ENCODE data around the gene GPR68. TPM values are rescaled to one million over a fixed set of nuclear protein-coding genes. Genes with fewer than 3 reads are reported as not detected.
"Not testable (repeated sequence)": the region's sequence is repeated elsewhere in the genome, so short reads cannot be mapped to it uniquely, and the experiment has no call there.

Gene GPR68
- total RNA-seq, 1 donor: 1.7 TPM

DNA sequence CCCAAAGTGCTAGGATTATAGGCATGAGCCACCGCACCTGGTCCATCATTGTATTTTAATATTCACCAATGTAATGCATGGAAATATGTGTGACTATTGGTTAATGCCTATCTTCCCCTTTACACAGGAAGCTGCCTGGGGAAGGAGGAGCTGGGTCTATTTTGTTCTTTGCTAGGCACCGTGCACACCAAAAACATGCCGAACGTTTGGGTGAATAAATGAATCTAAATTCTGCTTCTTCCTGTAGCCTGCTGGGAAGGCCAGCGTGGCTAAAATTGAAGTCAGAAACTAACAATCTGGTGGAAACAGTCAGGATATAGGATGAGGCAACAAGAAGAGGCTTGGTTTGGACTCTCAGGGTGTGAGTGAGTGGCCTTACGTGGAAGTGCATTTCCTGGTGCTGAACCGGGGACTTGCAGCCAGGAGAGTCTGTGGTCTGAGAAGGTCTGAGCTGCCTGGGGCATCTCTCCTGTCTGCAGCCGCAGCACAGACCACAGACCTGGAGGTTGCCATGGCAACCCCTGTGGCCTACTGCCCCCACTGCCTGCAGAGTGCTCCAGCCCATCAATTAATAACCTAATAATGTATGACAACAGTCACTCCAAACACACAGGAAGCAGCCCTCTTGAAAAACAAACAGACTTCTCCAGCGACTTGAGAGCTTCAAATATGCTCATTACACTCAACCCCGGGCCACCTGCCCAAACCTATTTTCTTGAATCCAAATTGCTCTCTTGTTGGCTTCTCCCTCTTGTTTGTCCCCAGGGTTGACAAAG, 5.5 kb upstream of the GPR68 start:
- Histone ChIP-seq H3K4me1 (ENCODE audit: insufficient read depth, low read length) (peaks cover 89% of the 10 kb centered on the region), H3K27me3 (ENCODE audit: insufficient read depth, low read length) (no peaks in the 10 kb centered on the region), H3K4me3 (ENCODE audit: low read length) (no peak overlapping the region), H3K9me3 (ENCODE audit: low read depth, low read length) (no peaks in the 10 kb centered on the region)

GRCh38 chr14:91246051-91246852, 1.7 kb upstream of the GPR68 start:
- H3K4me3 ChIP-seq (ENCODE audit: low read length): no peak overlapping the region
- no peaks in the 10 kb centered on the region for H3K27me3 ChIP-seq (ENCODE audit: insufficient read depth, low read length)
- peaks cover 93% of the 10 kb centered on the region for H3K4me1 ChIP-seq (ENCODE audit: insufficient read depth, low read length)
- H3K9me3 ChIP-seq (ENCODE audit: low read depth, low read length): no peaks in the 10 kb centered on the region

DNA sequence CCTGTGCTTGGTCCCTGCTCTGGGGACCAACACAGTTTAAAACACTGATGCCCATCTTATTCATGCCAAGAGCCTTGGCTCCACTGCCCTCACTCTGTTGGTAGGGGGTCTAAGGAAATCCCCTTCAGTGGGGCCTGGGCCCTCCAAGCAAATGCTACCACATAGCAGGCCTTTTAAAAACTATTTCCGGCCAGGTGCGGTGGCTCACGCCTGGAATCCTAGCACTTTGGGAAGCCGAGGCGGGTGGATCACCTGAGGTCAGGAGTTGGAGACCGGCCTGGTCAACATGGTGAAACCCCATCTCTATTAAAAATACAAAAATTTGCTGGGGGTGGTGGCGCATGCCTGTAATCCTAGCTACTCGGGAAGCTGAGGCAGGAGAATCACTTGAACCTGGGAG, 1.1 kb upstream of the GPR68 start:
- peaks cover 93% of the 10 kb centered on the region for H3K4me1 ChIP-seq (ENCODE audit: insufficient read depth, low read length)
- H3K4me3 ChIP-seq (ENCODE audit: low read length); H3K9me3 ChIP-seq (ENCODE audit: low read depth, low read length); H3K27me3 ChIP-seq (ENCODE audit: insufficient read depth, low read length): not testable (repeated sequence)

DNA sequence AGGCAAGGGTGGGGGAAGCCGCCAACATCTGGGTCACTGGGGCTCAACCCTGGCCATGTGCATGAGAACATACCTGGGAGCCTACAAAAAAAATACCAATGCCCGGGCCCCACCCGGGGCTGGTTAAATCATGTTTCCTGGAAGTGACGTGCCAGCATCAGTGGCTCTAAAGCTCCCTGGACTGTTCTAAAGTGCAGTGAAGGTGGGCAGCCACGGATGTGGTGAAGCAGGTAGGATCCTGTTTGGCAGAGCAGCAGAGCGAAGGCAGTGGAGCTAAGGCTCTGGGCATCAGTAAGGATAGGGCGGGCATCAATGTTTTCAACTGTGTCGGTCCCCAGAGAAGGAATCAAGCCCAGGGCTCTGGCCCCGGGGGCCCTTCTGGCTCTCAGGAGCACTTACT, 525 bp upstream of the GPR68 start:
- Histone ChIP-seq H3K9me3 (ENCODE audit: low read depth, low read length) (no peaks in the 10 kb centered on the region), H3K27me3 (ENCODE audit: insufficient read depth, low read length) (no peaks in the 10 kb centered on the region), H3K4me3 (ENCODE audit: low read length) (no peak overlapping the region), H3K4me1 (ENCODE audit: insufficient read depth, low read length) (peaks cover 87% of the 10 kb centered on the region)

DNA sequence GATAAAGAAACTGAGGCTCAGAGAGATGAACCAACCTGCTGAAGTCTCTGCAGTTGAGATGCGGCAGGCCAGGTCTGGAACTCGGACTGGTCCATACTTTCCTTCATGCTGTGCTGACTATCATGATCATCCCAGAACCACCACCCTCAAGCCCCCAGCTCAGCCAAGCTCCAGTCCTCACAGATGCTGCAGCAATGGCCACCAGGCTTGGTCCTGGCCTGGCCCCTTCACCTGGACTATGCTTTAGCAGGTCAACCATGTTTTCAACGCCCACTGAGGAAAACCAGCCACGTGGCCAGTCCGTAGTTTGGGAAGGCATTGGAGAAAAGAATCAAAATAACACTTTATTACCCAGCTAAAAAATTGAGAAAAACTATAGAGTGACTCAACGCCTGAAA, 1.4 kb downstream of the GPR68 start:
- H3K4me3 ChIP-seq (ENCODE audit: low read length): peak overlapping the region; percentile 27
- no peaks in the 10 kb centered on the region for H3K27me3 ChIP-seq (ENCODE audit: insufficient read depth, low read length)
- H3K4me1 ChIP-seq (ENCODE audit: insufficient read depth, low read length): peaks cover 79% of the 10 kb centered on the region
- H3K9me3 ChIP-seq (ENCODE audit: low read depth, low read length): no peaks in the 10 kb centered on the region

DNA sequence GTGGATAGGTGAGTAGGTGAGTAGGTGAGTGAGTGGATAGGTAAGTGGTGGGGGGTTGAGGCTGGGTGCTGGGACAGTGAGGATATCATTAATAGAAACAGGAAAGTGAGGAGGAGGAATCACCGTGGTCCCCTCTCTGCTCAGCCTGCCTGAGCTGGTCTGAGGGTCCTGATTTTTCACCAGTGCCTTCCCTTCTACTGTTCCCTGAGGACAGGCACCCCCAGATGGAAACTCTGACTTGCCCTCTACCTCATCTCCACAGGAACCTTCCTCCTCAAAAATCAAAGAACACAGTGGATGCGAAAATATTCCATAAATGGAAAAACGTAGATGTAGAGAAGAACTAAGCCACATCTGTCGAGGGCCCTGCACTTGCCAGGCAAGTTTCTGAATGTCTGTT, 1.9 kb downstream of the GPR68 start:
- Histone ChIP-seq H3K4me3 (ENCODE audit: low read length) (peak overlapping the region; percentile 27), H3K9me3 (ENCODE audit: low read depth, low read length) (no peaks in the 10 kb centered on the region), H3K4me1 (ENCODE audit: insufficient read depth, low read length) (peaks cover 77% of the 10 kb centered on the region), H3K27me3 (ENCODE audit: insufficient read depth, low read length) (no peaks in the 10 kb centered on the region)

DNA sequence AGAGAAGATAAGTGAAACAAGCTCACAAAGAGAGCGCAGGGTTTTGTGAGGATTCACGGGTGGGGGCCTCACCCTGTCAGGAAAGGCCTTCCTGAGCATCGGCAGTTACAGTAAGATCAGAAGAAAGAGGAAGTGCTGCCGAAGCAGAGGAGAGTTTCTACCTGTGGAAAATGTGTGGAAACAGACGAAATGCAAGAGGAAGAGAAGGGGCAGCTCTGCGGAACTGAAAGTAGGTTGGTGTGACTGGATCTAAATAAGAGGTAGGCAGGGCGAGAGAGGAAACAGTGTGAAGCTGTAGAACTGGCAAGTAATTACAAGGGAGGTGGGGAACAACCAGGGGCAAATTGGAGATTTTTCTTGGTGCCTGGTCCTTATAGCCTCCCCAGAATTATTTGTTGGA, 2.6 kb downstream of the GPR68 start:
- H3K4me3 ChIP-seq (ENCODE audit: low read length): peak overlapping the region; percentile 38

DNA sequence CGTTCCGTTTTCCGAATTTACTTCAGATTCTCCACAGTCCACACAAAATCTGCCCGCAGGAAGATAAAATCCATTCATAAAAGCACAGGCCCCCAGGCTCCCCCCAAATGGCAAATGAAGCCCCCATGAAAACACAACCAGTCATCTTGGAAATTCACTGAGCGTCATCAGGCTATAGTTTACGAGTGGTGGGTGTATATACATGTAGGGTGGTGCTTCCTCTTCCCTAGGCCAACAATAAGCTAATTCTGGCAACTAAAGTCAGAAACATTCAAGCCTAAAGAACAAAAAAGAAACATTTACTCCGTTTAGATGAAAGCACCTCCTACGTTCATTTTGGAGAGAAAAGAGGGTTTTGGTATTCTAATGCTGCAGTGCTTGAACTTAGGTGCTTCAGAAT, 5.8 kb downstream of the GPR68 start:
- Histone ChIP-seq H3K4me1 (ENCODE audit: insufficient read depth, low read length) (peaks cover 52% of the 10 kb centered on the region), H3K9me3 (ENCODE audit: low read depth, low read length) (no peaks in the 10 kb centered on the region), H3K27me3 (ENCODE audit: insufficient read depth, low read length) (no peaks in the 10 kb centered on the region), H3K4me3 (ENCODE audit: low read length) (no peak overlapping the region)

More for the DNA sequence above, 2.6 kb downstream of the GPR68 start:
- Histone ChIP-seq H3K27me3 (ENCODE audit: insufficient read depth, low read length) (no peaks in the 10 kb centered on the region), H3K4me1 (ENCODE audit: insufficient read depth, low read length) (peaks cover 71% of the 10 kb centered on the region), H3K9me3 (ENCODE audit: low read depth, low read length) (no peaks in the 10 kb centered on the region)

- no peaks in the 10 kb centered on the region for H3K27me3 ChIP-seq (ENCODE audit: insufficient read depth, low read length)
- peaks cover 52% of the 10 kb centered on the region for H3K4me1 ChIP-seq (ENCODE audit: insufficient read depth, low read length)
- H3K4me3 ChIP-seq (ENCODE audit: low read length): no peak overlapping the region
- H3K9me3 ChIP-seq (ENCODE audit: low read depth, low read length): no peaks in the 10 kb centered on the region
Observed at GRCh38 chr14:91238085-91238484, 6.4 kb downstream of the GPR68 start.

GRCh38 chr14:91237219-91237618, 7.3 kb downstream of the GPR68 start:
- no peaks in the 10 kb centered on the region for H3K27me3 ChIP-seq (ENCODE audit: insufficient read depth, low read length)
- H3K4me1 ChIP-seq (ENCODE audit: insufficient read depth, low read length): peaks cover 52% of the 10 kb centered on the region
- no peaks in the 10 kb centered on the region for H3K9me3 ChIP-seq (ENCODE audit: low read depth, low read length)
- H3K4me3 ChIP-seq (ENCODE audit: low read length): no peak overlapping the region

DNA sequence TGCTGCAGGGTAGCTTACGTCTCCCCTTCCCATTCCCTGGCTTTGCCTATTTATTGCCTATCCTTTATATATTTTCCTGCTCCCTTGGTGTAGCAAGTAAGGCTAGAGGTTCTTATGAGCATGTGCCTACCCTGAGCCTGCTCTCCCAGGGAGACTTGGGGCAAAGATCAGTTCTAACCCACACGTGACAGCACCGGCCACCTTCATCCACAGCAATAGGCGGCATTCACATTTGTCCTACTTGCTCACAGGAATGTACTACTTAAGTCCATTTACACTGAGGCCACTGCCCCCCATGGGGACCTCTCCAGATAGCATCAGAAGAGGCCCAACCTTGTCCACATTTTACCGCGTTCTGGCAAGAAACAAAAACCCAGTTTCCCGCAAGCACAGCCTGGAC, 8.7 kb downstream of the GPR68 start:
- Histone ChIP-seq H3K4me1 (ENCODE audit: insufficient read depth, low read length) (peaks cover 52% of the 10 kb centered on the region), H3K4me3 (ENCODE audit: low read length) (no peak overlapping the region), H3K9me3 (ENCODE audit: low read depth, low read length) (no peaks in the 10 kb centered on the region), H3K27me3 (ENCODE audit: insufficient read depth, low read length) (no peaks in the 10 kb centered on the region)

DNA sequence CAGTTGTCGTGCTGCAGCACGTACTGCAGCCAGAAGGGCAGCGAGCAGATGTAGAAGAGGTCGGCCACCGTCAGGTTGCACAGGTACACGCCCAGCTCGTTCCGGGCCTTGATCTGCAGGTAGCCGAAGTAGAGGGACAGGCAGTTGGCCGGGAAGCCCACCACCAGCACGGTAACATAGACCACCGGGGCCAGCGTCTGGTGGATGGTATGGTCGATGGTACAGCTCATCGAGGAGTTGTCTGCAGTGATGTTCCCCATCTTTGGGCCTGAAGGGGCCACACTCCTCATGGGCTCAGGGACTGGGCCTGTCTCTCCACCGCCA, 9.8 kb downstream of the GPR68 start:
- Histone ChIP-seq H3K4me3 (ENCODE audit: low read length) (no peak overlapping the region), H3K9me3 (ENCODE audit: low read depth, low read length) (no peaks in the 10 kb centered on the region), H3K4me1 (ENCODE audit: insufficient read depth, low read length) (peaks cover 61% of the 10 kb centered on the region), H3K27me3 (ENCODE audit: insufficient read depth, low read length) (no peaks in the 10 kb centered on the region)

DNA sequence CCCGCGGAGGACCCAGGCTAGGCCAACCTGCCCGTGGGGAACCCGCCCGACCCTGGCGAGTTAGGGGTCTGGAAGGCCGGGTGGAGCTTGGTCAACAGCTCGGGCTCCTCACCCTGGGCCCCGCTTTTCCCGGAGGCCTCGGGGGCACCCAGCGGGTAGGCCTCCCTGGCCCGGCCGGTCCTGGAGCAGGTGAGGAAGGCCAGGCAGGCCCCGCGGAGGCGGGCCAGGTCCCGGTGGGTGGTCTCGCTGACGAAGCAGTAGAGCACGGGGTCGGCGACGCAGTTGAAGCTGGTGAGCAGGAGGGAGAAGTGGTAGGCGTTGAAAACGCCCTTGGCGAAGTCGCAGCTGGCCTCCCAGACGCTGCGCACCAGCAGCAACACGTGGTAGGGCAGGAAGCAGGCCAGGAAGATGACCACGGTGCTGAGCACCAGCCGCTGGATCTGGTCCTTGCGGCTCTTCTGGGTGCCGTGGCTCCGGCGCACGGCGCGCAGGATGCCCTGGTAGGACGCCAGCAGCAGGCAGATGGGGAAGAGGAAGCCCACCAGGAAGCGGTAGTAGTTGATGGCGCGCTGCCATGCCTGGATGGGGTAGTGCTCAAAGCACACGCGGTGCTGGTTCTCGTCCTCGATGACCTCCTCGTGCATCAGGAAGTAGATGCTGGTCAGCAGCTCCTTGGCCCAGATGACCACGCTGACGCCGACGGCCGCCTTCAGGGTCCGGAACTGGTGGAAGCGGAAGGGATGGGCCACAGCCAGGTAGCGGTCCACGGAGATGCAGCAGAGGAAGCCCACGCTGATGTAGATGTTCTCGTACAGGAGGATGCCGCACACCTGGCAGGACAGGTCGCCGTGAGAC, 10.3 kb downstream of the GPR68 start:
- no peaks in the 10 kb centered on the region for H3K27me3 ChIP-seq (ENCODE audit: insufficient read depth, low read length)
- H3K4me1 ChIP-seq (ENCODE audit: insufficient read depth, low read length): peaks cover 66% of the 10 kb centered on the region
- no peaks in the 10 kb centered on the region for H3K9me3 ChIP-seq (ENCODE audit: low read depth, low read length)
- H3K4me3 ChIP-seq (ENCODE audit: low read length): no peak overlapping the region

DNA sequence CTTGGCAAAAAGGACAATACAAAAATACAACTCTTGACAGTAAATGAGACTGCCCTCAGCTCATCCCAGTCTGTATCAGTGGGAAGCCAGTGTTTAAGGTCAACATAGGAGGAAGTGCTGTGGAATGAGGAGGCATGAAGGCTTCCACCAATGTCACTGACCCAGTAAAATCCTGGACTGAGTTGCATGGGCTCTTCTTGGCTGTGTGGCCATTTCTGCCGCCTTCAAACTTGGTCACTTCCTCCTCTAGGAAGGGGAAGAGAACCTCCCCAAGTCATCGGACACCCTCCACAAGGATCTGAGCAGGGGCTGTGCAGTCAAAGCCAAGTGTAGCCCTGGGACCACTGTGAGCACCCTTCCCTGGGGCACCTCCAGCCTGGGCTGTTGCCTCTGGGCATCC, 11.9 kb downstream of the GPR68 start:
- H3K4me1 ChIP-seq (ENCODE audit: insufficient read depth, low read length): peaks cover 72% of the 10 kb centered on the region
- no peak overlapping the region for H3K4me3 ChIP-seq (ENCODE audit: low read length)
- no peaks in the 10 kb centered on the region for H3K27me3 ChIP-seq (ENCODE audit: insufficient read depth, low read length)
- no peaks in the 10 kb centered on the region for H3K9me3 ChIP-seq (ENCODE audit: low read depth, low read length)

DNA sequence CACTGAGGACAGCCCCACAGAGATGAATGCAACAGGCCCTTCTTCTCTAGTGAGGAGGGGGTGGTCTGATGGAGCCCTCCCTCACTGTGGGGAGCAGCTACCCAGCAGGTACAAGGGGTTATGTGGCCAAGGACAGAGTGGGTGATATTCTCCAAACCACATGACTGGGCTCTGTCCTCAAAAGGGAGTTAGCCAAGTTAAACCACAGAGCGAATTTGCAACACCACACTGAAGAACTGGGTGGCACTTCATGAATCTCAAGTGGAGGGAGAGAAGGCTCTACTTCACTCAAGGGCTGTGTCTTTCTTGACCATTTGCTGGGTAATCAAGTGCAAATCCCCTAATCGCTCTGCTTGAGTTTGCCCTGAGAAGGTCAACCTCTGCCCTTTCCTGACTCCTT, 12.5 kb downstream of the GPR68 start:
- Histone ChIP-seq H3K4me1 (ENCODE audit: insufficient read depth, low read length) (peaks cover 78% of the 10 kb centered on the region), H3K4me3 (ENCODE audit: low read length) (no peak overlapping the region), H3K9me3 (ENCODE audit: low read depth, low read length) (no peaks in the 10 kb centered on the region), H3K27me3 (ENCODE audit: insufficient read depth, low read length) (no peaks in the 10 kb centered on the region)
